HEK293 (cell line): ENCODE data around the gene RPS25.
A peak's percentile ranks its signal among the peaks of the same experiment; 100 is the strongest.

Source experiments
- CTCF ChIA-PET: fragments of 350-600 bp; formaldehyde crosslinking; extraction: SDS; loops from one replicate; lab custom pipeline; 2021; ENCODE audit warnings: antibody characterized with exemption; lab: Yijun Ruan, JAX
- POLR2A ChIA-PET: fragments of 300-600 bp; formaldehyde crosslinking; extraction: SDS; loops from one replicate; lab custom pipeline; 2020; ENCODE audit warnings: antibody characterized with exemption, inconsistent platforms; lab: Yijun Ruan, JAX
- H3K27ac ChIP-seq: fragments of 200-500 bp; sonication (Bioruptor generic); 2 replicates; pipeline ENCODE4 v1.5.1; 2014; ENCODE audit warnings: low read depth, low read length, control low read depth, inconsistent platforms; ENCODE audit errors: extremely low read depth
- H3K36me3 ChIP-seq, 2 experiments: fragments of 200-500 bp in 1 of 2; sonication (Bioruptor generic) in 1 of 2; 1 replicate in 1 of 2; 2 replicates in 1 of 2; pipeline ENCODE4 v1.5.1; 2014 to 2017; ENCODE audit warnings: inconsistent platforms in 2 of 2, low read length in 2 of 2; ENCODE audit not compliant: control insufficient read depth in 2 of 2, insufficient read depth in 1 of 2
- H3K4me1 ChIP-seq: fragments of 200-500 bp; sonication (Bioruptor generic); 2 replicates; pipeline ENCODE4 v1.5.1; 2014; ENCODE audit warnings: mild to moderate bottlenecking, low read length, inconsistent platforms; ENCODE audit not compliant: control insufficient read depth, insufficient read depth
- H3K4me3 ChIP-seq: 2 replicates; pipeline ENCODE4 v1.5.1; 2011; ENCODE audit warnings: low read depth, mild to moderate bottlenecking, control low read depth, low read length, moderate library complexity
- H3K9me3 ChIP-seq: fragments of 200-500 bp; sonication (Bioruptor generic); 2 replicates; pipeline ENCODE4 v1.5.1; 2014; ENCODE audit warnings: low read depth, low read length, inconsistent platforms; ENCODE audit not compliant: control insufficient read depth, insufficient read depth
- BCL11B ChIP-seq: fragments of 450-650 bp; formaldehyde crosslinking; IDR thresholded peaks from 2 replicates; pipeline ENCODE4 v1.5.1; 2016; ENCODE audit warnings: low read depth, missing biosample characterization, missing genetic modification characterization
- BCL6B ChIP-seq: fragments of 450-650 bp; formaldehyde crosslinking; IDR thresholded peaks from 2 replicates; pipeline ENCODE4 v1.5.1; 2017; ENCODE audit warnings: missing biosample characterization, missing genetic modification characterization
- ELK4 ChIP-seq: IDR thresholded peaks from 2 replicates; pipeline ENCODE4 v1.6.1; 2011; ENCODE audit warnings: mild to moderate bottlenecking, low read depth, low read length, borderline replicate concordance
- FEZF1 ChIP-seq: fragments of 450-650 bp; formaldehyde crosslinking; IDR thresholded peaks from 2 replicates; pipeline ENCODE4 v1.5.1; 2016; ENCODE audit warnings: missing biosample characterization, missing genetic modification characterization
- GLIS1 ChIP-seq: fragments of 450-650 bp; formaldehyde crosslinking; IDR thresholded peaks from 2 replicates; pipeline ENCODE4 v1.5.1; 2016; ENCODE audit warnings: missing biosample characterization, missing genetic modification characterization
- INSM2 ChIP-seq: fragments of 450-650 bp; formaldehyde crosslinking; IDR thresholded peaks from 2 replicates; pipeline ENCODE4 v1.5.1; 2016; ENCODE audit warnings: missing biosample characterization, missing genetic modification characterization
- KLF16 ChIP-seq: fragments of 450-650 bp; formaldehyde crosslinking; IDR thresholded peaks from 2 replicates; pipeline ENCODE4 v1.5.1; 2017; ENCODE audit warnings: missing biosample characterization, missing genetic modification characterization
- MYNN ChIP-seq: fragments of 450-650 bp; formaldehyde crosslinking; IDR thresholded peaks from 2 replicates; pipeline ENCODE4 v1.5.1; 2016; ENCODE audit warnings: missing biosample characterization, missing genetic modification characterization, borderline replicate concordance
- OSR2 ChIP-seq: fragments of 450-650 bp; formaldehyde crosslinking; IDR thresholded peaks from 2 replicates; pipeline ENCODE4 v1.5.1; 2016; ENCODE audit warnings: missing biosample characterization, missing genetic modification characterization
- SP2 ChIP-seq: fragments of 450-650 bp; formaldehyde crosslinking; IDR thresholded peaks from 2 replicates; pipeline ENCODE4 v1.5.1; 2016; ENCODE audit warnings: missing biosample characterization, missing genetic modification characterization
- TRIM28 ChIP-seq: IDR thresholded peaks from 2 replicates; pipeline ENCODE4 v1.6.1; 2011; ENCODE audit warnings: low read length, control low read depth, borderline replicate concordance
- TSHZ1 ChIP-seq: fragments of 450-650 bp; formaldehyde crosslinking; IDR thresholded peaks from 2 replicates; pipeline ENCODE4 v1.5.1; 2016; ENCODE audit warnings: missing biosample characterization, missing genetic modification characterization, borderline replicate concordance
- YY2 ChIP-seq: fragments of 450-650 bp; formaldehyde crosslinking; IDR thresholded peaks from 2 replicates; pipeline ENCODE4 v1.5.1; 2016; ENCODE audit warnings: missing biosample characterization, missing genetic modification characterization
- ZBTB10 ChIP-seq: fragments of 450-650 bp; formaldehyde crosslinking; IDR thresholded peaks from 2 replicates; pipeline ENCODE4 v1.5.1; 2016; ENCODE audit warnings: missing biosample characterization, missing genetic modification characterization
- ZBTB20 ChIP-seq: fragments of 450-650 bp; formaldehyde crosslinking; IDR thresholded peaks from 2 replicates; pipeline ENCODE4 v1.5.1; 2016; ENCODE audit warnings: missing biosample characterization, missing genetic modification characterization
- ZIC2 ChIP-seq: fragments of 450-650 bp; formaldehyde crosslinking; IDR thresholded peaks from 2 replicates; pipeline ENCODE4 v1.5.1; 2016; ENCODE audit warnings: missing biosample characterization, missing genetic modification characterization
- ZNF24 ChIP-seq: fragments of 450-650 bp; formaldehyde crosslinking; IDR thresholded peaks from 2 replicates; pipeline ENCODE4 v1.5.1; 2016; ENCODE audit warnings: missing biosample characterization, missing genetic modification characterization
- ZNF274 ChIP-seq, 2 experiments: fragments of 200-500 bp in 1 of 2; fragments of 450-650 bp in 1 of 2; sonication (Bioruptor generic) in 1 of 2; formaldehyde crosslinking in 1 of 2; IDR thresholded peaks; 2 replicates each; pipeline versions ENCODE4 v1.5.1 to v1.6.1; 2014 to 2016; ENCODE audit warnings: borderline replicate concordance in 1 of 2, inconsistent platforms in 1 of 2, low read length in 1 of 2, missing biosample characterization in 1 of 2, missing genetic modification characterization in 1 of 2
- ZNF335 ChIP-seq: fragments of 450-650 bp; formaldehyde crosslinking; conservative IDR thresholded peaks from 2 replicates; pipeline ENCODE4 v1.5.1; 2016; ENCODE audit warnings: missing biosample characterization, missing genetic modification characterization
- ZNF423 ChIP-seq: fragments of 450-650 bp; formaldehyde crosslinking; IDR thresholded peaks from 2 replicates; pipeline ENCODE4 v1.5.1; 2016; ENCODE audit warnings: missing biosample characterization, missing genetic modification characterization
- ZNF561 ChIP-seq: fragments of 450-650 bp; IDR thresholded peaks from 2 replicates; pipeline ENCODE4 v1.5.1; 2018; ENCODE audit warnings: missing biosample characterization, missing genetic modification characterization, borderline replicate concordance
- ZNF629 ChIP-seq: fragments of 450-650 bp; formaldehyde crosslinking; IDR thresholded peaks from 2 replicates; pipeline ENCODE4 v1.5.1; 2017; ENCODE audit warnings: missing biosample characterization, missing genetic modification characterization
- ZNF658 ChIP-seq: fragments of 450-650 bp; formaldehyde crosslinking; IDR thresholded peaks from 2 replicates; pipeline ENCODE4; 2016; ENCODE audit warnings: missing biosample characterization, missing genetic modification characterization
- ZNF660 ChIP-seq: fragments of 450-650 bp; IDR thresholded peaks from 2 replicates; pipeline ENCODE4 v1.5.1; 2018; ENCODE audit warnings: missing biosample characterization, mild to moderate bottlenecking, missing genetic modification characterization
- ZNF76 ChIP-seq: fragments of 450-650 bp; formaldehyde crosslinking; IDR thresholded peaks from 2 replicates; pipeline ENCODE4; 2016; ENCODE audit warnings: low read depth, missing biosample characterization, missing genetic modification characterization, borderline replicate concordance
- ZSCAN23 ChIP-seq: fragments of 450-650 bp; formaldehyde crosslinking; IDR thresholded peaks from 2 replicates; pipeline ENCODE4 v1.5.1; 2016; ENCODE audit warnings: missing biosample characterization, missing genetic modification characterization

RPS25 gene

GRCh38 chr11:119067371-119068222 lies 49.5 kb upstream of the RPS25 start, which contains the start of gene VPS11:
Gene VPS11 (plus strand): TSS chr11:119067818. CDS start chr11:119067824, 6 bp downstream.
- ChIA-PET POLR2A (interaction anchor here (0.5 to 2.2 kb wide), 21 partner anchors 11 to 249 kb away, joined by 3 to 61 read pairs (median 4); partner anchors contain the start of genes CBL, CENATAC, DPAGT1 and HINFP), CTCF (interaction anchor here (0.6 to 2.6 kb wide), 9 partner anchors 10 to 400 kb away, joined by 3 to 8 read pairs (median 4); partner anchors contain the start of genes DPAGT1 and SLC37A4)
- H3K27ac ChIP-seq = peak within 1 kb of the TSS; percentile 7; the same call in 1 of the 2 replicates
- H3K9me3 ChIP-seq = no peaks in the 10 kb centered on the region
- no peaks in the 10 kb centered on the region for H3K4me1 ChIP-seq
- peak within 1 kb of the TSS; percentile 99 for H3K4me3 ChIP-seq
- peaks cover 4 to 31% of the 10 kb centered on the region in 2 experiments; a peak in 2 of 3 replicates for H3K36me3 ChIP-seq
- peak; percentile 58; the same call in 1 of the 2 replicates for TF ChIP-seq ELK4
- TF ChIP-seq GLIS1 (tag by site-specific recombination) = peak; percentile 39; the same call in 1 of the 2 replicates
- TF ChIP-seq ZBTB10 = peak; percentile 53; the same call in 1 of the 2 replicates
- TF ChIP-seq ZNF76 (tag by site-specific recombination) = peak; percentile 61; the same call in 1 of the 2 replicates
- TF ChIP-seq ZIC2 = peak; percentile 47
- no peak for TF ChIP-seq BCL6B (tag by site-specific recombination)
- TF ChIP-seq ZNF561 (tag by site-specific recombination) = peak; percentile 84; the same call in 1 of the 2 replicates
- peak; percentile 88 for TF ChIP-seq ZNF24 (tag by site-specific recombination)
- TF ChIP-seq ZNF335 (tag by site-specific recombination) = peak; percentile 78
- no peak for TF ChIP-seq ZNF658 (tag by site-specific recombination)
- TF ChIP-seq TRIM28 = 0 out of 2 replicates have a peak, but pooled peaks have one; percentile 42
- TF ChIP-seq ZNF629 (tag by site-specific recombination) = peak; percentile 69
- no peak for TF ChIP-seq ZSCAN23 (tag by site-specific recombination)
- TF ChIP-seq SP2 (tag by site-specific recombination) = peak; percentile 81
- no peak for TF ChIP-seq FEZF1 (tag by site-specific recombination)
- no peak for TF ChIP-seq TSHZ1
- no peak for TF ChIP-seq ZNF423 (tag by site-specific recombination)
- TF ChIP-seq BCL11B (tag by site-specific recombination) = no peak
- peak; percentile 86 for TF ChIP-seq OSR2 (tag by site-specific recombination)
- TF ChIP-seq ZNF660 = 0 out of 2 replicates have a peak, but pooled peaks have one; percentile 11
- no peak for TF ChIP-seq MYNN
- peak; percentile 57; the same call in 1 of the 2 replicates for TF ChIP-seq ZBTB20 (tag by site-specific recombination)
- 0 out of 2 replicates have a peak, but pooled peaks have one; percentile 15 for TF ChIP-seq INSM2
- peak; percentile 90 for TF ChIP-seq YY2 (tag by site-specific recombination)
- peak; percentile 75 for TF ChIP-seq KLF16
- no peak for TF ChIP-seq ZNF274 (IDR thresholded peaks at IDR 0.05; ENCODE audit: low read length)
- TF ChIP-seq ZNF274 (tag by site-specific recombination; IDR thresholded peaks at IDR 0.05; ENCODE audit: borderline replicate concordance) = no peak
